GM21447 (cell line): ENCODE measurements around the gene CREBBP.

Experiments used
- ATAC-seq: cut with Tn5 transposase; IDR thresholded peaks from one replicate; pipeline ENCODE4 v1.9.1; 2021; ENCODE audit not compliant: unreplicated experiment

CREBBP gene

DNA sequence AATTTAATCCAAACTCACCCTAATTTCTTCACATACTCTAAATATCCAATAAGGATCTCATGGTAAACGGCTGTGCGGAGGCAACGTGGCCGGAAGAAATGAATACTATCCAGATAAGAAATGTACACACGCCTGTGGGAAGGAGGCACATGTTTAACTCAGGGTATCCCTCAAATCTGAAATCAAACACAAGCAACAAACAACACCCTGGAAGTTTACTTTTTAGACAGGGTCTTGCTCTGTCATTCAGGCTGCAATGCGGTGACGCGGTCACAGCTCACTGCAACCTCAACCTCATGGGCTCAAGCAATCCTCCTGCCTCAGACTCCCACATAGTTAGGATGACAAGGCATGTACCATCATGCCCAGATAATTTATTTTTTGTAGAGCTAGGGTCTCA, 142.0 kb downstream of the CREBBP start:
- no peak for ATAC-seq

DNA sequence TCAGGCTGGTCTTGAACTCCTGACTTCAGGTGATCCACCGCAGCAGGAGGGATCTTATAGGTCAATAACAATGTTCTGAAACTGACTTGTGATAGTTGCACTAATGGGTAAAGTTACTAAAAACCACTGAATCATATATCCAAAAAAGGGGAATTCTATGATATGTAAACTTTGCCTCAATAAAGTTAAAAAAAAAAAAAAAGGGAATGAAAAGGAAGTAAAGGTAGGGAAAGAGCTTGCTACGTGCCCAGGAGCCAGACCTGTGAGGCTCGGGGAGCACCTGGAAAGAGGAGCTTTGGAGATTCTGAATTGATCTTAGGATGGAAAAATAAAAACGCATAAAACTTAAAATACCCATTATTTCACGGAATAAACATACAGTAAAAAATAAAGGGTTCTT, 142.4 kb downstream of the CREBBP start:
- no peak for ATAC-seq

DNA sequence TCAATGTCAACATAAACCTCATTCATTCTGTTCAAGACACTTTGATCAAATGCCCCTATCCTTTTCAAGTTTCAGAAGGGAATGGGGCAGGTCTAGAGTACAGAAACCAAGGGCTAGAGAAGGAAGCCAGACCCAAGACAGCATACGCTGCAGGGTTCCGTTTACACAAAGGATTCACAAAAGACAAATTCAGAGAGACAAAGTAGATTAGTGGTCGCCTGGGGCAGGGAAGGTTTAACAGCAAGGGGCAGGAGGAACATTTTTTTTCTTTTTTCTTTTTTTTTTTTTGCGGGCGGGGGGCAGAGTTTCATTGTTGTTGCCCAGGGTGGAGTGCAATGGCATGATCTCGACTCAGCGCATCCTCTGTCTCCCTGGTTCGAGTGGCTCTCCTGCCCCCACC, 143.3 kb downstream of the CREBBP start:
- no peak for ATAC-seq

DNA sequence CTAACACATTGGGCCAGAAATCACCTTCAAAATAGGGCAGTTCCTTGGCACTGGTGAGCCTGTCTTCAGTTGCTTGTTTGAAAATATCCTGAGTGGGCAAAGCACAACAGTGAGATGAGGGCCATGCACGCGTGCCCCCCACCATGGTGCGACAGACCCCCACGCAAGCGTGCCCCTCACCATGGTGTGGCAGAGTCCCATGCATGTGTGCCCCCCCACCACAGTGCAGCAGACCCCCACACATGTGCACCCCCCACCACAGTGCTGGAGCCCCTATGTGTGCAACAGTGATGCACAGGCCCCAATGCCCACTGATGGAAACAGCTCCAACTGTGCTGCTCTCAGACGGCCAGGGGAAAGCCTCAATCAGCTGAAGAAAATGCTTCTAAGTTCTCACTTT, 144.4 kb downstream of the CREBBP start:
- no peak for ATAC-seq

DNA sequence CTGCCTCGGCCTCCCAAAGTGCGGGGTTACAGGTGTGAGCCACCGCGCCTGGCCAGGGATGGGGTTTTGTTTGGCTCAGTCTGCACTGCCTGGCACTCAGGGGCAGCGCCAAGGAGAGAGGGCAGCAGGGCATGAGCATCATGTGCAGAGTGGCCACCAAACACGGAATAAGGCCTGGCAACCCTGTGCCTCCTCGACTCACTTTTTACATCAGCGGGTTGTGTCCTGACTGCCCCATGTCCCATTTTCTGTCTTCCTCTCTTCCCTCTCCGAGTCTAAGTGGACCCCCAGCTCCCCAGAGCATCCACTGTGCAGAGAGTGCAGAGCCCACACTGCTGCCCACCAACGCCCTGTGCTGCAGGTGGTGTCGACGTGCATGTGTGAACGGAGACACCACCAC, 145.0 kb downstream of the CREBBP start:
- ATAC-seq, result no peak

DNA sequence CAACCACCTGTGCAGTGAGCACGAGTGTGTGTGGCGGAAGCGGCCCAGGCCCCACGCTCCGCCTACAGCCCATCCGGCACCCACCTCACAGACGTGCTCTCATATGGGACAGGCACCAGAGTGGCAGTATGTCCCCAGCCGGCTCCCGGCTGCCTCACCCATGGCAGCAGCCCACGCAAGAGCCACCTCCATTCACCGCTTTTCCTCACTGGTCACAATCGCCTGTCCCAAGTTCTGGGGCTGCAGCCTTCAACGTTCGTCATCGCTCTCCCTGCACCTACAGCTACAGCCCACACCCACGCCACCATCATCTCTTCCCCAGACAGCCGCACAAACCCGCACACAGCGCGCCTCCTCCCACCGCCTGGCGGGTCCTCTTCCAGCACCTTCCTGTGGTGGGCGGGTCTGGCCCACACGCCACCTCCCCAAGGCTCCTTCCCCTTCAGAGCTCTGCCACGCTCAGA, 145.7 kb downstream of the CREBBP start:
- no peak for ATAC-seq

DNA sequence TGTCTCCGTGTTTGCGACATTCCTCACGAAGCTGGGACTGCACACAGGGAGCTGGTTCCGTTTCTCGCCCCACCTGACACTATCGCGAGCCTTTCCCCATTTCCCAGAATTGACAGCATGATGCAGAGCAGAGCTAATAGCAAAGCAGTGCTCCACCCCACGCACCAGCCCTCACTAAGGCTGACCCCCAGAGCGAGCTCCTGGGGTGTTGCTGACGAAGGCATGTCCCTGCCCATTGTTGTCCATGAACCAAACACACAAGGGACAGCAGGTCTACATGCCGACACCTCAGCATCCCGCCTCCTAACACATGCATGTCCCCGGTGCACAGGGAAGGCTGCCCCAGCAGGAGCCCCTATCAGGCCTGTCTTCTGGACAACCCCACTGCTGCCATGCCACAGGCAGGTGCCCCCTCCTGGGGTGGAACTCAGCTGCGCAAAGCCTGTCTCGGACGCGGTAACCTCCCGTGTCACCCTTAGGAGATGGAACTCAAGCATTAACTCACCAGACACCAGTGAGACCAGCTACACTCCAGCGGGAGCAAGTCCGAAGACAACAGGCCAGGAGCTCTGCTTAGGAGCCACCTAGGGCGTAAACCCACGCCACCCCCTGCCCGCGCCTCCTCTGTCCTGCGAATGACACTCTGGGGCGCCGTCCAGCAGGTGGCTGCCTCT, 146.3 kb downstream of the CREBBP start:
- no peak for ATAC-seq

DNA sequence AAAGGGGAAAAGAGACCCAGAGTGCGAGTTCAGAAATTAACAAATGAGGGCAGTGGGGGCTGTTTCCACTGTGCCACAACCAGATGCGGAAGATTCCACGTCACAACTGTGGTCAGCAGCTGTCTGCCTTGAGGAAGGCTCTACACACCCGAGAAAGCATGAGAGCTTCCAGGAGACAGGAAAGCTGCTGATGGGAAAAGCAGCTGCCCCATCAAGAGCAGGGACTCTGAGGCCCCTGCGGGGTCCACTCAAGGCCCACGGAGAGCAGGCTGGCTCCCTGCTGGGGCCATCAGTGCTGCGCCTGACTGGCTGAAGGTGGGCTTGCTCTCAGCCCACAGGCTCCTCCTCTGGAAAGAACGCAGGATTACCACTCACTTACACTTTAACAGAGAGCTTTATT, 148.3 kb downstream of the CREBBP start:
- ATAC-seq, result no peak

DNA sequence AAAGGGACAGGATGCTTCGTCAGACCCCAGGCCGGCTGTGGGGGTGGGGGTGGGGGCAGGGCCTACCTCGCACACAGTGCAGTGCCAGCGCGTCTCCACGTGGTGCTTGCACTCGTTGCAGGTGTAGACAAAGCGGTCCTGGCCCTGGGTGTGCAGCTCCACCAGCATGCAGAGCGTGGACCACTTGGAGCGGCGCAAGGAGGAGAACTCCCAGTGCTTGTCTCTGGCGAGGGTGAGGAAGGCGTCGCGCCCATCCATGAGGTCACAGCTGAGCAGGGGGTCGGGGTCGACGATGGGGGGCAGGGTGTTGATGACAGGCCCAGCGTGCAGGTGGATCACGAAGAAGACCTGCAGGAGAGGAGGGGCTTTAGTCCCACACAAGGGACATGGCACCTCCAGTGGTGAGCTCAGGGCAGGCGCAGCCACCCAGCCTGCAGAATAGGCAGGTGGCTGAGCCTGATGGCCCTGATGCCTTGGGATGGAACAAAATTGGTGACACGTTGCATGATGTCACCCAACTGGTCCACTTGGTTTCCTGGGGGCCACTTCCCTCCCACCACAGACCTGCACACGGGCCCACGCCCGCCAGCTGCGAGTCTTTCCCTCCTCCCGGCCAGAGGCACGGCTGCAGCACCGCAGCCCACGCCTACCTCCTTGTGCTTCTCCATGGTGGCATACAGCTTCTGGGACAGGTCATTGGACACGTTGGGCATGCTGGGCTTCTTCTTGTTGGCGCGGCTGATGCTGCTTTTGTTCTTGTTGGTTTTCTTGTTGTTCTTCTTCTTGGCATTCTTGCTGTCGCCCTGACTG, 149.2 kb downstream of the CREBBP start:
- no peak for ATAC-seq

DNA sequence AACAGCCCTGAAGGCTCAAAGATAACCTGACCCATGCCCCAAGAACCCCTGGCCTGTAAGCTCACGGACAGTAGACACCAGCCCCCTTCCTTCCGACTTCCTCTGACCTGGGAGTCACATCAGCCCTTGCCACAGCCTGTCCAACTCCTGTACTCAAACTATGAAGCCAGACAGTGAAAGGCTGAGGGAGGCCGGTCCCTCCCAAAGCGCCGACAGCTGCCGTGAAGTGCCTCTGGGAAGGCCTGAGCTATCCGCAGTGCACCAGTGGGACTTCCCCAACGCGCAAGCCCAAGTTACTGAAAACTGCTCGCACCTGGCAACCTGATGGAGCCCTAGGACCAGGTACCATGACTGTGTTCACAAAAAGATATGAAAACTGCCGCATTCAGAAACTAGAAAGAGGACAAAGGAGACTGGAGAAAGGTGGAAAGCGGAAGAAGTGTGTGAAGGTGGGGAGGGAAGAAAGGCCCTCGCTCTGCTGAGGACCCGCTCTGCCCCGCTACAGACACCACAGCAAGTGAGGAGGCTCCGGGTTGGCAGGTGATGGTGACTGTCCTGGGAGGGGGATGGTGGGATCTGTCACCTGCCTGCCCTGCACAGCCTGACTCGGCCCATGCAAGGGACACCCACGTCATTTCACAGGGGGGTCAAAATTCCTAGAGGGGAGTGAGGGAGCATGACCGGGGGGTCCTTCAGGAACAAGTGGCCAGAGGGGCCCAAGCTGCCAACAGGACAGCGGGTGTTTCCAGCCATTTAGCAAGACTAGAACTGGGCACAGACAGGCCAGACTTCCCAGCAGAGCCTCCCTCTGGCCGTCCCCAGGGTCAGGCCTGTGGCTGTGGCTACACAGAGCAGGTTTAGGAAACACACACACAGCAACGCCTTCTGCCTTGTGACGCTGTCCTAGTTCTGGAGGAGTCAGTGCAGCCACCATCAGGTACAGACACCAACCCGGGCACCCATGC, 150.1 kb downstream of the CREBBP start:
- ATAC-seq, result no peak

DNA sequence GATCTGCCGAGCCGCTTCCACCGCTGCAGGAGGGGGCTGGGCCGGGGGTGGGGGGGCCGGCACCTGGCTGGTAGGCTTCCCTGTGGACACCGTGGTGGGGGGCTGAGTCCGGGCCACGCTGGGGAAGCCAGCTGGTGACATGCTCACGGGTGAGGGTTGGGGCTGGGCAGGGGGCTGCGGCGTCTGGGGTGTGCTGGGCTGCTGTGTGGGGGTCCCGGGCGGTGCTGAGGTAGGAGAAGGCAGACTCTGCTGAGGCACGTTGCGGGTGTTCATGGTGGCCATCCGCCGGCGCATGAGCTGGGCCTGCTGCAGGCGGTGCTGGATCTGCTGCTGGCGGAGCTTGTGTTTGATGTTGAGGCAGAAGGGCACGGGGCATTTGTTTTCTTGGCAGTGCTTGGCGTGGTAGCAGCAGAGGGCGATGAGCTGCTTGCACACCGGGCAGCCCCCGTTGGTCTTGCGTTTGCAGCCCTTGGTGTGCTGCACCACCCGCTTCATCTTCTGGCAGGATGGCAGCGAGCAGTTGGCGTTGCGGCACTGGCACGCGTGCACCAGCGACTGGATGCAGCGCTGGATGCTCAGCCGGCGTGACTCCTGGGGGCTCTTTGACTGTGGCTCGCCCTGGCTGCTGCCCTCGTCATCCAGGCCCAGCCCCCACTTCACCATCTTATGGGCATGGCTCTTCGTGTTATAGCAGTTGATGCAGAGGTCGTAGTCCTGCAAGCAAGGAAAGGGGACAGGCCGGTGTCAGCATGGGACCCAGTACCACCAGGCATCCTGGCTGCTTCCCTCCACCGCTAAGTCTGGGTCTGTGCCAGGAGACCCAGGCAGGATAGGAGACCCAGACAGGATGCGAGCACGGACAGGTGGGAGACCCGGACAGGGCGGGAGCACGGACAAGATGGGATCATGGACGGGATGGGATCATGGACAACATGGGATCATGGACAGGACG, 151.1 kb downstream of the CREBBP start:
- ATAC-seq, result no peak

DNA sequence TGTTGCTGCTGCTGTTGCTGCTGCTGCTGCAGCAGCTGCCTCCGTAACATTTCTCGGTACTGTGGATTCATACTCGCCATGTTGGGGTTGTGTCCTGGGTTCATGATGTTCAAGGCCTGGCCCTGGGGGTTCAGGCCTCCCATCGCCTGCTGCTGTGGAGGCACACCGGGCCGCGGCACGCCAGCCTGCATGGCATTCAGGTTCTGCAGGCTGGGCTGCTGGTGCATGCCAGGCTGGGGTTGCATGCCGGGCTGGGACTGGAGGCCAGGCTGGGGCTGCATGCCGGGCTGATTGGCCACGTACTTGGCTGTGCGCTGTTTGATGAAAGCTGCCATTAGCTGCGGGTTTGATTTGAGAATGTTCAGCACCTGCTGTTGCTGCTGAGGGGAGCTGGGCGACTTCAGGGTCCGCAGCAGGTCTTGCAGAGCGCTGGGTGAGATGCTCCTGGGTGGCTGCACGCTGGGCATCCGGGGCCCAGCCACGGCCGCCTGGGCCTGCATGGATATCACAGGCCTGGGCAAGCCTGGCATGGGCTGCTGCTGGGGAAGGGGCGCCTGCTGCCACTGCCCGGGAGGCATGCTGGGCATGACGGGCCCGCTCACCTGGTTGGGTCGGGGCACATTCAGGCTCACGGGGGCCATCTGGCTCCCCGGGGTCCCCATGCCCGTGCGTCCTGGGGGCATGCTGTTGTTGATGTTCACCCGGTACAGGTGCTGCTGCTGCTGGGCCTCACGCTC, 151.9 kb downstream of the CREBBP start:
- ATAC-seq, result no peak

DNA sequence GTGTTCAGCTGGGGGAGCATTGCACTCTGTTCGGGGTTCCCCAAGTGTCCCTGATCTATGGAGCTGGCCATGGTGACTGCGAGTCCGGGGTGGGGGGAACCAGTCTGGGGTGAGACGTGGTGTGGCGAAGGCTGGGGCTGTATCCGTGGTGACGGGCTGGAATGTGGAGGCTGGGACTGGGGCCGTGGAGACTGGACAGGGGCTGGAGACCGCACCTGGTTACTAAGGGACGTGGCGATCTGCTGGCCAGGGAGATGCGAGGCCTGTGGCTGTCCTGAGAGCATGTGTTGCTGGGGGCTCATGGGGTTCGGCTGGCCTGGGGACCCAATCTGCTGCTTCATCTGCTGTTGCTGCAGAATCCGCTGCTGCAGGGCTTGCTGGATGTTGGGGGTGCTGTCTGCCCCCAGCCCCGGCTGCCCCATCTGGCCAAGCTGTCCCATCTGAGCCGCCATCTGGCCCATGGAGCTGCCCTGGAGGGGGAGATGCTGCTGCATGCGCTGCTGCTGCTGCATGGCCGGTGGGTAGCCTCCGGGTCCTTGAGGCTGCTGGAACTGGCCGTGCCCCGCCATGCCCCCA, 152.6 kb downstream of the CREBBP start:
- ATAC-seq, result no peak

DNA sequence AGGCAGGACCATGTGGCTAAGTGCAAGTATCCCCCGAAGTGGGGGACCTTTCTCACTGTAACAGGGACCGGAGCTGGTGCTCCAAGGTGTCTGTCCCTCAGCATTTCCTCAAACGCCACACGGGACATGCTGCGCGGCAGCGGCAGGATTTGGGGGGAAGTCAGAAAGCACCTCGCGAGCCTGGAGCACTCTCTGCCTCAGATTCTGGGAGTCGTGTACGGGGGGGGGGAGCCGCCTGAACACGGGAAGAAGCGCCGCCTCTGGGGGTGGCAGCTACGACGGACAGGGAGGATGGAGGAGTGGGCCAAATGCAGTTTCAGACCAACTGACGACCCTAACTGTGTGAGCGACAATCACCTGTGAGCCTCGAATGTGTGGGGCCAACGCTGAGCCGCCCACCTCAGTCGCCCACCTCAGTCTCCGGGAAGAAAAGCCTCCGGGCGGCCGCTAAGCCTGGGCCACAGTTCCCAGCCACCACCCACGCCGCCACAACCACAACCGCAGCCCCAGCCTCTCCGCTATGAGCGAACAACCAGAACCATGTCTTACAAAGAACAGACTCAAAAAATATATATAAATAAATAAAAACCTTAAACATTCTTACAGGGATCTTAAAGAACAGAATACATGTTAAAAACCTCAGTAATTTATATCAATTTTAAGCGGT, 154.4 kb downstream of the CREBBP start:
- no peak for ATAC-seq

DNA sequence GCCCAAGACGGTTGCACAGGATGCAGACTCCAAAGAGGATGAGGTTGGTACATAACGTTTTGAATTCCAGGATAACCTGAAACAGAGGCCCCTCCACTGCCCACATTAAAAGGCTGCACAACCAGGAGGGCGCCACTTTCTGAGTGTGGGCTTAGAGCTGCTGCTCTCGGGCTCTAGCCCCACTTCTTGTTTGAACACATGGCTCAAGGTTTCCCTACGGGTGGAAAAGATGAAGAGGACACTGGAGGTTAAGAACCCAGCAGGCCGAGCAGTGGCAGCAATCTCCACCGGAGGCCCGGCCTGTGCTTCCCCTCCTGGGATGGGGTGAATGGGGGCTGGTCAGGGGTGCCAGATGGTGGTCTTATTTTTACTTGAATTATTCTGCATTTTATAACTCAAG, 155.2 kb downstream of the CREBBP start:
- no peak for ATAC-seq

DNA sequence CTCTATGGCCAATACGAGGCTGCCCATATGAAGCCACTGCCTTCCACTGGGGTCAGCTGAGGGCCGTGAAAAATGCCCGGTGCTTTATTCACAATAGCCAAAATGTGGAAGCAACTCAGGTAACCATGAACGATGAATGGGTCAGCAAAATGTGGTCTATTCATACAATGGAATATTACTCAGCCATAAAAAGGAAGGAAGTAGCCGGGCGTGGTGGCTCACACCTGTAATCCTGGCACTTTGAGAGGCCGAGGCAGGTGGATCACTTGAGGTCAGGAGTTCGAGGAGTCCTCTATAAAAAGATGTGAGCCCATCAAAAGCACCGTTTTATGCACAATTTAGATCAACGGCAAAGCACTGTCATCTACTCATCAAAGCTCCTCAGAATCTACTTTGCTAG, 158.0 kb downstream of the CREBBP start:
- ATAC-seq, result no peak

DNA sequence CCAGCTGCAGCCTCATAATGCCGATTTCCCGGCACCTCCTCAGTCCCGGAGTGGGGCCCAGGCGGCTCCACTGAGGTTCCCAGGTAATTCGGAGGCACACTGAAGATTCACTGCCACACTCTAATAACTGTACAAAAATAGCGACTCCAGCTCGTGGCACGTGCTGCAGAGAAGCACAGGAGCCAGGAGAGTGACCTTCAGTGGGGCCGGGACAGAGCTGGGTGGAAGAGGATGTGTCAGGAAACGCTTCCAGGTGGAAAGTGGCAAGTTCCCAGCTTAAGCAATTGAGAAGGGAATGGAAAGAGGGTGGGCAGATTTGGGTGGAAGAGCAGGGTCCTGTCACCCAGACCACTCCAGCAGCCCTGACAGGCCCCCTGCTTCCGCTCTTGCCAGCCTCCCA, 160.1 kb downstream of the CREBBP start:
- ATAC-seq, result no peak

DNA sequence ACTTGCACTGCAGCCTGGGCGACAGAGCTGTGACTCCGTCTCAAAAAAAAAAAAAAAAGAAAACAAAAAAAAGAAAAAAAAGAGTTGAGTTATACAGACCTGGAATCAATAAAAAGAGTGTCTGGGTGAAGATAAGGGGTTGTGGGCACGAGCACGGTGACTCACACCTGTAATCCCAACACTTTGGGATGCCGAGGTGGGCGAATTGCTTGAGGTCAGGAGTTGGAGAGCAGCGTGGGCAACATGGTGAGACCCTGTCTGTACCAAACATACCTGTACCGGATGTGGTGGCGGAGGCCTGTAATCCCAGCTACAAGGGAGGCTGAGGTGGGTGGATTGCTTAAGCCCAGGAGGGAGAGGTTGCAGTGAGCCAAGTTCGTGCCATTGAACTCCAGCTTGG, 161.9 kb downstream of the CREBBP start:
- no peak for ATAC-seq

DNA sequence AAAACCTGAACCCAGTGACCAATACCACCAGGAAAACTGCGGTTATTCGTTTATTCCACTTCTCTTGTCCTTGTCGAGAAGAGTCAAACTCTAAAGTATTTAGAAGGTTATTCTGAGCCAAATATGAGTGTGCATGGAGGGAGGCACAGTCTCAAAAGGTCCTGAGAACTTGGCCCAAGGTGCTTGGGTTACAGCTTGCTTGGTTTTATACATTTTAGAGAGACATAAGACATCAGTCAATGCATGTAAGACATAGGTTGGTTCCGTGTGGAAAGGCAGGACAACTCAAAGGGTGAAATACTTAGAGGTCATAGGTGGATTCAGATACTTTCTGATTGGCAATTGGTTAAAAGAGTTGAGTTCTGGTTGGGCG, 162.5 kb downstream of the CREBBP start:
- ATAC-seq, result no peak
